WTC11 (cell line): ENCODE results near the gene BOD1.

ENCODE experiments used
- ATF1 ChIP-seq: sonication (generic); formaldehyde crosslinking; IDR thresholded peaks from 2 replicates; pipeline ENCODE4 v1.8.1; 2023; ENCODE audit warnings: mild to moderate bottlenecking, moderate library complexity, missing genetic modification reagents
- ATF2 ChIP-seq: sonication (generic); formaldehyde crosslinking; IDR thresholded peaks from 2 replicates; pipeline ENCODE4 v1.8.1; 2022; ENCODE audit warnings: low read depth, missing genetic modification reagents, borderline replicate concordance
- ESRRA ChIP-seq: sonication (generic); formaldehyde crosslinking; IDR thresholded peaks from 2 replicates; pipeline ENCODE4 v1.8.1; 2022; ENCODE audit warnings: mild to moderate bottlenecking, missing genetic modification reagents, borderline replicate concordance
- IRF1 ChIP-seq: sonication (generic); formaldehyde crosslinking; IDR thresholded peaks from 2 replicates; pipeline ENCODE4 v1.8.0; 2023; ENCODE audit warnings: missing genetic modification reagents
- NR1H2 ChIP-seq: sonication (generic); formaldehyde crosslinking; IDR thresholded peaks from 2 replicates; pipeline ENCODE4 v1.9.0; 2021; ENCODE audit warnings: mild to moderate bottlenecking, moderate library complexity, missing genetic modification reagents
- NR3C1 ChIP-seq: sonication (generic); formaldehyde crosslinking; conservative IDR thresholded peaks from 2 replicates; pipeline ENCODE4 v1.8.1; 2023; ENCODE audit warnings: low read depth, mild to moderate bottlenecking, missing genetic modification reagents
- ZNF416 ChIP-seq: fragments of 250-450 bp; sonication (Bioruptor Pico); IDR thresholded peaks from 2 replicates; pipeline ENCODE4 v1.9.0; 2021; ENCODE audit warnings: mild to moderate bottlenecking, inconsistent platforms
- ZNF423 ChIP-seq: fragments of 250-450 bp; sonication (Bioruptor Pico); IDR thresholded peaks from 2 replicates; pipeline ENCODE4 v2.1.2; 2022; ENCODE audit warnings: mild to moderate bottlenecking, moderate library complexity
- TF ChIP-seq, protein P1 (sequence below): fragments of 200-600 bp; IDR thresholded peaks from 2 replicates; pipeline ENCODE4 v1.8.0; 2022; ENCODE audit warnings: antibody characterized with exemption
- TF ChIP-seq, protein P2 (sequence below): sonication (generic); formaldehyde crosslinking; IDR thresholded peaks from 2 replicates; pipeline ENCODE4 v1.8.0; 2022; ENCODE audit warnings: mild to moderate bottlenecking, missing genetic modification reagents
- TF ChIP-seq, protein P3 (sequence below): sonication (generic); formaldehyde crosslinking; IDR thresholded peaks from 2 replicates; pipeline ENCODE4 v1.8.1; 2022; ENCODE audit warnings: low read depth, mild to moderate bottlenecking, moderate library complexity, missing genetic modification reagents, borderline replicate concordance
- TF ChIP-seq, protein P4 (sequence below): fragments of 250-450 bp; sonication (Bioruptor Pico); IDR thresholded peaks from 2 replicates; pipeline ENCODE4 v1.8.0; 2021; ENCODE audit warnings: mild to moderate bottlenecking

GRCh38 chr5:173655196-173655797 lies 38.8 kb upstream of the BOD1 start:
- TF ChIP-seq ATF1 (no peak), ZNF423 (no peak), ATF2 (no peak), NR1H2 (CRISPR knock-in tag) (no peak), ZNF416 (no peak), IRF1 (CRISPR knock-in tag) (no peak), NR3C1 (CRISPR knock-in tag) (no peak), ESRRA (no peak)
- TF ChIP-seq, protein P1, sequence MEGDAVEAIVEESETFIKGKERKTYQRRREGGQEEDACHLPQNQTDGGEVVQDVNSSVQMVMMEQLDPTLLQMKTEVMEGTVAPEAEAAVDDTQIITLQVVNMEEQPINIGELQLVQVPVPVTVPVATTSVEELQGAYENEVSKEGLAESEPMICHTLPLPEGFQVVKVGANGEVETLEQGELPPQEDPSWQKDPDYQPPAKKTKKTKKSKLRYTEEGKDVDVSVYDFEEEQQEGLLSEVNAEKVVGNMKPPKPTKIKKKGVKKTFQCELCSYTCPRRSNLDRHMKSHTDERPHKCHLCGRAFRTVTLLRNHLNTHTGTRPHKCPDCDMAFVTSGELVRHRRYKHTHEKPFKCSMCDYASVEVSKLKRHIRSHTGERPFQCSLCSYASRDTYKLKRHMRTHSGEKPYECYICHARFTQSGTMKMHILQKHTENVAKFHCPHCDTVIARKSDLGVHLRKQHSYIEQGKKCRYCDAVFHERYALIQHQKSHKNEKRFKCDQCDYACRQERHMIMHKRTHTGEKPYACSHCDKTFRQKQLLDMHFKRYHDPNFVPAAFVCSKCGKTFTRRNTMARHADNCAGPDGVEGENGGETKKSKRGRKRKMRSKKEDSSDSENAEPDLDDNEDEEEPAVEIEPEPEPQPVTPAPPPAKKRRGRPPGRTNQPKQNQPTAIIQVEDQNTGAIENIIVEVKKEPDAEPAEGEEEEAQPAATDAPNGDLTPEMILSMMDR, result no peak
- TF ChIP-seq, protein P2, sequence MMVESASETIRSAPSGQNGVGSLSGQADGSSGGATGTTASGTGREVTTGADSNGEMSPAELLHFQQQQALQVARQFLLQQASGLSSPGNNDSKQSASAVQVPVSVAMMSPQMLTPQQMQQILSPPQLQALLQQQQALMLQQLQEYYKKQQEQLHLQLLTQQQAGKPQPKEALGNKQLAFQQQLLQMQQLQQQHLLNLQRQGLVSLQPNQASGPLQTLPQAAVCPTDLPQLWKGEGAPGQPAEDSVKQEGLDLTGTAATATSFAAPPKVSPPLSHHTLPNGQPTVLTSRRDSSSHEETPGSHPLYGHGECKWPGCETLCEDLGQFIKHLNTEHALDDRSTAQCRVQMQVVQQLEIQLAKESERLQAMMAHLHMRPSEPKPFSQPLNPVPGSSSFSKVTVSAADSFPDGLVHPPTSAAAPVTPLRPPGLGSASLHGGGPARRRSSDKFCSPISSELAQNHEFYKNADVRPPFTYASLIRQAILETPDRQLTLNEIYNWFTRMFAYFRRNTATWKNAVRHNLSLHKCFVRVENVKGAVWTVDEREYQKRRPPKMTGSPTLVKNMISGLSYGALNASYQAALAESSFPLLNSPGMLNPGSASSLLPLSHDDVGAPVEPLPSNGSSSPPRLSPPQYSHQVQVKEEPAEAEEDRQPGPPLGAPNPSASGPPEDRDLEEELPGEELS (CRISPR knock-in tag), result no peak
- TF ChIP-seq, protein P3, sequence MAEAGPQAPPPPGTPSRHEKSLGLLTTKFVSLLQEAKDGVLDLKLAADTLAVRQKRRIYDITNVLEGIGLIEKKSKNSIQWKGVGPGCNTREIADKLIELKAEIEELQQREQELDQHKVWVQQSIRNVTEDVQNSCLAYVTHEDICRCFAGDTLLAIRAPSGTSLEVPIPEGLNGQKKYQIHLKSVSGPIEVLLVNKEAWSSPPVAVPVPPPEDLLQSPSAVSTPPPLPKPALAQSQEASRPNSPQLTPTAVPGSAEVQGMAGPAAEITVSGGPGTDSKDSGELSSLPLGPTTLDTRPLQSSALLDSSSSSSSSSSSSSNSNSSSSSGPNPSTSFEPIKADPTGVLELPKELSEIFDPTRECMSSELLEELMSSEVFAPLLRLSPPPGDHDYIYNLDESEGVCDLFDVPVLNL, result no peak
- TF ChIP-seq, protein P4, sequence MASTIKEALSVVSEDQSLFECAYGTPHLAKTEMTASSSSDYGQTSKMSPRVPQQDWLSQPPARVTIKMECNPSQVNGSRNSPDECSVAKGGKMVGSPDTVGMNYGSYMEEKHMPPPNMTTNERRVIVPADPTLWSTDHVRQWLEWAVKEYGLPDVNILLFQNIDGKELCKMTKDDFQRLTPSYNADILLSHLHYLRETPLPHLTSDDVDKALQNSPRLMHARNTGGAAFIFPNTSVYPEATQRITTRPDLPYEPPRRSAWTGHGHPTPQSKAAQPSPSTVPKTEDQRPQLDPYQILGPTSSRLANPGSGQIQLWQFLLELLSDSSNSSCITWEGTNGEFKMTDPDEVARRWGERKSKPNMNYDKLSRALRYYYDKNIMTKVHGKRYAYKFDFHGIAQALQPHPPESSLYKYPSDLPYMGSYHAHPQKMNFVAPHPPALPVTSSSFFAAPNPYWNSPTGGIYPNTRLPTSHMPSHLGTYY (CRISPR knock-in tag), result no peak
